NCI-H510A treated with DMSO at 0.1 percent for 48 hours (cell line): ENCODE measurements around the gene LRRC7.
A peak's percentile ranks its signal among the peaks of the same experiment; 100 is the strongest.

Experiments
- DNase-seq: peaks from one replicate; lab custom pipeline; 2025; lab: John Stamatoyannopoulos, UW

The LRRC7 gene

DNA sequence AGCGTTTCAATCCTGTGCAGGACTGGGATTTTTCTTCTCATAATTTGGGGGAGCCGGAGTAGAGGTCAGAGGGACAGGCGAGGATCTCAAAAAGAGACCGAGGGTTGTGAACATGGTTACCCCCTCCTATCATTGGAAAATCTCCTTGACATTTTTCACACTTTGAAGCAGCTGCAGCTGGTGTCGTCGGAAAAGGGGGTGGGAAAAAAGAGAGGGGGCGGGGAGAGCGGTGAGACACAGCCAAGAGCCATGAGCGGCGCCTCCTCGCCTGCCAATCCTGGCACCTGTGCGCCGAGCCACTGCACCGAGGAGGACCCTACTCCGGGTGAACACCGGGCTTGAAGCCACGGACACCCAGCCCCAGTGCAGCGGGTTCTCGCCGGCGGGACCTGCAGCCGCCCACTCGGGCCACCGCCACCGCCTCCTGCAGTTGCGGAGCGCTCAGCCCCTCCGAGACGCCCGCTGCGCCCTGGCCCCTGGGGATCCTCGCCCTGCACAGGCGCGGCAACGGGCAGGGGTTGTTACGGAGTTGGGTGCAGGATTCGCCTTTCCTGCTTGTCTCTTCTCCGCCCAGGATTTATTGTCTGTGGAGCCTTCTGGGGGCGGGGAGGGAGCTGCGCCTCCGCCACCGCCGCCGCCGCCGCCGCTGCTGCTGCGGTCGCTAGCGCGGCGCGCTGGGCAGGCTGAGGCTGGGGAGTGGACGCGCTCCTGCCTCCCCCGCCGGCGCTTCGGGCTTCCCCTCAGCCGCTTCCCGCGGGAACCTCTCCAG lies at the start of gene LRRC7:
Gene LRRC7, plus strand, starts transcription at position 271 of the 769 bp plus-strand sequence. CDS start 718 bp downstream, outside the sequence.
- peak; percentile 78 for DNase-seq

DNA sequence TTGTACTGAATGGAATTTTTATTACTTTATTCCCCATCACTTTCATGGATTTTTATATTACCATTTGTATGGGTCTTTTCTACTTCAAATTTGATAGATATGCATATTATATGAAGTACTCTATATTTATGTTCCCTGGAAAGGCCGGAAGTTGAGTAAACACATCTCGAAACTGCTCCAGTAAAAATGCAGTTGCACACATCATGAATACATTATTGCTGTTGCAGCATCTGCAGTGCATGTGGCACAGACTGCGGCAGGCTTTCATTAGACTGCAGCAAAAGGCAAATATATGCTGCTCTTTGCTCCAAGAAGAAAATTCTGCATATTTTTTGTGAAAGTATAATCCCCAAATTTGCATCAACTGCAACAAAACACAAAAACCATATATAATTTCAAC lies 48.7 kb upstream of the LRRC7 start:
- no peak for DNase-seq

GRCh38 chr1:69520326-69520725 lies 47.4 kb upstream of the LRRC7 start:
- DNase-seq, result no peak

GRCh38 chr1:69523032-69523431 lies 44.7 kb upstream of the LRRC7 start:
- no peak for DNase-seq

DNA sequence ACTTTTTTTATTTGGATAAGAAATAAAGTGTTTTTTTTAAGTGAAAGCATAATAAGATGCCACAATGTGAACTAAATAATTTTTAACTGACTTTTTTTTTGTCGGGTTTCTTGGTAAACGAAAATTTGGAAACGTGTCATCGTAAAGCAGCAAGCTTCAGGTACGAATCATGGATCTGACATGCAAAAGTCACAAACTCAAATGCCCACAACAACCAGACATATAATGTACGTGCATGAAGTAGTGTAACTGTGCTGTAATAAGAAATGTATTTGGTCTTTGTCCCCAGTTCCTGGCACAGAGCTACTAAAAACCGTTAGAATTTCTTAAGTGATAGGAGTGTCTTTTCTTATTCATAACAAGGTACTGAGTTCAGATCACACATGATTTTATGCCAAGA lies 44.3 kb upstream of the LRRC7 start:
- DNase-seq, result no peak

- DNase-seq, result no peak
Measured at GRCh38 chr1:69524015-69524414, 43.7 kb upstream of the LRRC7 start.

GRCh38 chr1:69527273-69527672 lies 40.4 kb upstream of the LRRC7 start:
- no peak for DNase-seq

DNA sequence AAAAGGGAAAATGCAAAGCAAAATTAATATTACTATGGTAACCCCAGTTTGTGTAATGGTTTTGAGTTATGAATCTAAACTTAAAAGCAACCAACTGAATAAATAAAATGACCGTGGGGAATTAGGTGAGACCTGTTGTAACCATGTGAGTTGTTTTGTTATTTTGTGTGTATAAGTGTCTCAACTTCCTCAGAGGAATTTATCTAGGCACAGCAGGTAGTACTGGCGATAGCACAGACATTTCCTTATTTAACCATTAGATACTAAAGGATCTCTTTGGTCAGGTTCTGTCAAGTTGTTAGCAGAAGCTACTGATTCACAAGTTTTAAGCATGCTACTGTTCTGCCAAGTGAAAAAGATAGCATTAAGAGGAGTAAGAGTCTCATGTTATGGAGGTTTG lies 39.3 kb upstream of the LRRC7 start:
- no peak for DNase-seq

DNA sequence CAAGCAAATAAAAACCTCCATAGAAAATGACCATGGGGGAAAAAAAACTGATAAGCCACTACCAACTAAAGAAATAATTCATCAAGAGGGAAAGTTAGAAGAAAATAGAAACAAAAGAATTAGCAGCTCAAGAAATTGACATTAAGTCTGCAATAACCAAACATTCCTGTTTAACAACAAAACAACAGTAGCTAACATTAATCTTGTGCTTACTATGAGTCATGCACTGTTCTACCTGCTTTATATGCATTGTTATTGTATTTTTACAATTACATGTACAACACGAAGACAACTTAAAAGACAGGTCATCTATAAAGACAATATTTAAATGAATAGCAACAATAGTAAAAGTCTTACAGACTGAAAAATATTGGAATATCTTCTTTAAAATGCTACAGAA lies 34.4 kb upstream of the LRRC7 start:
- DNase-seq, result no peak

GRCh38 chr1:69534829-69535228 lies 32.9 kb upstream of the LRRC7 start:
- no peak for DNase-seq

GRCh38 chr1:69535490-69535889 lies 32.2 kb upstream of the LRRC7 start:
- DNase-seq, result no peak

DNA sequence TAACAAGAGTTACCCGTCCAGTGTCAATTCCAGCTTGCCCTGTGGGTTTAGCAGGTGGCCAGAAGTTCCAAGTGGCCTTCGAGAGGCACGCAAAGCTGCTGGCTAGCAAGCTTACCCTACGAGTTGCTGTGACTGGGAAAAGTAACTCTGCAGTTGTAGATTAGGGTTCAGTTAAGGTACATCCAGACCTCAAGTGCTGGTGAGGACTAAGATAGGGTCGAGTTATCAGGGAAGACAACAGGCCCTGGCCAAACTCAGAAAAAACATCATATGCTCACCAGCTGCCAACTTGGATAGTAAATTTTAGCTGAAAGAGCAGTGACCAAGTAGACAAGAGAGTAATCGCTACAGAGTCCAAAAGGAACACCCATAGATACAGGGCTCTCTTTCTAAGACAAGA lies 27.7 kb upstream of the LRRC7 start:
- no peak for DNase-seq

DNA sequence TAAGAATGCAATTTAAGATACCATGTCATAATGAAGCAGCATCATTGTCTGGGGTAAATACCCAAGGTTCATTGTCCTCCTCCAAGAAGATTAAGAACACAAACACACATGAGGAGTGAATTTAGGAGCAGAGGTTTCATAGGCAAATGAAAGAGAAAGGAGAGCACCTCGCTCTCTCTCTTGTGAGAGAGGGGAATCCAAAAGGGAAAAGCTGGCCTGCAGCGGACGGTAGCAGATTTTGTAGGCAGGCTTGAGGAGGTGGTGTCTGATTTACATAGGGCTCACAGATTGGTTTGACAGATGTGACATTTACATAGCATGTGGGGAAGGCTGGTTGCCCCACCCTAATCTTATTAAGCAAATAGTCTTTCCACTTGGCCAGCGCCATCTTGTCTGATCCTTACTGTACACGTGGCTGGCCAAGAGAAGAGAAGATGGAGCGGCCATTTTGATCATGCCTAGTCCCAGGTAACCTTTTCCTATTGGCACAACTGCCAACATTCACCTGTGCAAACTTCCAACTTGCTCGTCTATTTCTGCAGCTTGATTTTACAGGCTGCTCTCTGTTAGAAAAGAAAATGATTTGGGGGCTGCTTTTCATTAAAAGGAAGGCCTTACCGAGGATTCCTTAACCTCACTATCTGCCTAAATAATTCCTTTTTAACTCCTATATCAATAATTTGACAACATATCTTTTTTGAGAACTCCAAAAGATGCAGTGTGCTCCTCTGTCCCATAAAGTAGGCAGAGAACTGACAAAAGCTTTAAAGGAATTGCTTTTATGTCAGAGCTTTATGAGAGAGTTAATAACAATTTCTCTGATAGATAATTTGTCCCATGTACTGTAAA lies 16.0 kb upstream of the LRRC7 start:
- no peak for DNase-seq

- no peak for DNase-seq
Measured at GRCh38 chr1:69553726-69554125, 14.0 kb upstream of the LRRC7 start.

DNA sequence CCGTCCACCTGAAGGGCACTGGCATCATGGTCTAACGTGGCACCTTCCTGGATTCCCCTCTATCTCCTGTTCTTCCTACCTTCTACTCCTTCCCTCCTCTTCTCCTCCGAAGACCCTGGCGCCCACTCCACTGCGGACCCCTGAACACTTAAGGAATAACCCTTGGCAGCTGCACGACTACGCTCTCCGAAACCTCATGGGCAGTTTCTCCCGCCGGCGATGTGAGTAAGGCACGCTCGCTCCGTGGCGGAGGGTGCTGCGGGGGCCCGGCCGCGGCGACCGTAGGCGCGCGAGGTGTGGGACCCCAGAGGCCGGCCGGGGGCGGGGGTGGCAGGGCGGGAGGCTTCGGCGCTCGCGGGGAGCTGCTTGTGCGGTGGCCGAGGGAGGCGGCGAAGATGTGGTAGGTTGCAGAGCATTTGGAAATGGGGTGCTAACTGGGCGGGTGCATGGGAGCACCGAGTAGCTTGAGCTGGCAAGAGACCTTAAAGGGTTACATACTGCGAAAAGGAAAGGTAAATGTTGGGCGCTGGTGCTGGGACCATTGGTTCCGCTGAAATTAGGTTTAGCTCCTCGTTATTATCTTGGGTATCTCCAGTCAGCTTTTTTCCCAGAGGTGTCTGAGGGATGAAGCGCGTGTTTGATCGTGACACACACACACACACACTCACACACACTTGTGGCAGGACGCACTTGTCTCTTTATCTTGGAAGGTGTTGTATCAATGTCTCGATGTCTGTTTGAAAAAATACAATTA lies 876 bp downstream of the LRRC7 start:
- no peak for DNase-seq

GRCh38 chr1:69569175-69569541 lies 1.4 kb downstream of the LRRC7 start:
- DNase-seq, result peak; percentile 29

DNA sequence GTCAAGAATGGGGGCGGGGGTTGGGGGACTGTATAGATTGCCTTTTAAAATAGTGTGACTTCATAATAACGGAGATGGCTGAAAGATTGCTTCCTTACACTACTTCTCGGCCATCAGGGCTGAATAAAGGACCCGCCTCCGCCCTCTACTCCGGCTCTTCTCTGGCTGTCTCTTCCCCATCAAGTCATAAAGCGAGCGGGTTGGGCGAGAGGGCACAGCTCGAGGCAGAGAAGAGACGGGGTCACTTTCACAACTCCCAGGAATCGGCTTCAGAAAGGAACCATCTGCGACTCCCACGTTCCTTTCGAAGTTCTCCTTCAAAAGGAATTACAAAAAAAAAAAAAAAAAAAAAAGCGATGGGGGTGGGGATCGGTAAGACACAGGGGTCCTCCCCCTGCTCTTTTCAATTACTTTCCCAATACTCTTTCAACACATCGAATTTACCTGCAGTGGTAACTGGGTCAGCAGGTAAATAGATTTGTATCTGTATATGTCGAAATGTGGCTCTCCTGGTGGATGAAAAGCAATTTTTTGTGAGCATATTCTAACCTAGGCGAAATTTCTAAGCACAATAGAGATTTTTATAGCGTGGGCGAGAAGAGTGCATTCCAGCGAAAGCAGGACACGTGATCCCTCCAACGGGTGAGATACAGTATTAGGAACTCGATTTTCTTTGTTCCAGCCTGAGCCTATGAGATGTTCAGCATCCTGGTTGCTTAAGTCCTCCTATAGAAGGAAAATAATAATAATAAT lies 2.0 kb downstream of the LRRC7 start:
- no peak for DNase-seq

- no peak for DNase-seq
Measured at GRCh38 chr1:69570356-69570755, 2.6 kb downstream of the LRRC7 start.

- no peak for DNase-seq
Measured at GRCh38 chr1:69572921-69573320, 5.2 kb downstream of the LRRC7 start.

GRCh38 chr1:69573911-69574310 lies 6.2 kb downstream of the LRRC7 start:
- DNase-seq, result no peak

- DNase-seq, result no peak
Measured at GRCh38 chr1:69585666-69586065, 17.9 kb downstream of the LRRC7 start.

- DNase-seq, result no peak
Measured at GRCh38 chr1:69587391-69587790, 19.7 kb downstream of the LRRC7 start.
